ENCODE measurements around the gene CLMN.

DNA sequence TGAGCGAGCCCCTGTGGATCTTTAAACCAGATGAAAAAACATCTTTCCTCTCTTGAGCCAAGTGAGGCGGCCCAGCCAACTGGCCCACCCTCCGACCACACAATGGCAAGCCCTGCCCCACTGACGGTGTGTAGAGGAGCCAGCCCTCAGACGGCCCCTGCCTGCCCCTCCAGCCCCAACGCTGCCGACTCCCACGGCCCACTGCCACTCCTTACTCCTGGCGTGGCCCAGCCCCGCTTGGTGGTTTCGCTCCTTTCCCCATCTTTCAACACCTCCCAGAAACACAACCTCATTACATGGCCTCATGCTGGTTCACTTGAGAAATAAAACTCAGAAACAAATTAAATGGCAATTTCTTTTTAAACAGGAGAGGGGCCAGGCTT is 81.8 kb downstream of the CLMN start:
- TF ChIP-seq, protein P1, sequence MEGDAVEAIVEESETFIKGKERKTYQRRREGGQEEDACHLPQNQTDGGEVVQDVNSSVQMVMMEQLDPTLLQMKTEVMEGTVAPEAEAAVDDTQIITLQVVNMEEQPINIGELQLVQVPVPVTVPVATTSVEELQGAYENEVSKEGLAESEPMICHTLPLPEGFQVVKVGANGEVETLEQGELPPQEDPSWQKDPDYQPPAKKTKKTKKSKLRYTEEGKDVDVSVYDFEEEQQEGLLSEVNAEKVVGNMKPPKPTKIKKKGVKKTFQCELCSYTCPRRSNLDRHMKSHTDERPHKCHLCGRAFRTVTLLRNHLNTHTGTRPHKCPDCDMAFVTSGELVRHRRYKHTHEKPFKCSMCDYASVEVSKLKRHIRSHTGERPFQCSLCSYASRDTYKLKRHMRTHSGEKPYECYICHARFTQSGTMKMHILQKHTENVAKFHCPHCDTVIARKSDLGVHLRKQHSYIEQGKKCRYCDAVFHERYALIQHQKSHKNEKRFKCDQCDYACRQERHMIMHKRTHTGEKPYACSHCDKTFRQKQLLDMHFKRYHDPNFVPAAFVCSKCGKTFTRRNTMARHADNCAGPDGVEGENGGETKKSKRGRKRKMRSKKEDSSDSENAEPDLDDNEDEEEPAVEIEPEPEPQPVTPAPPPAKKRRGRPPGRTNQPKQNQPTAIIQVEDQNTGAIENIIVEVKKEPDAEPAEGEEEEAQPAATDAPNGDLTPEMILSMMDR (IDR thresholded peaks at IDR 0.05) = no peak
- TF ChIP-seq POLR2A (IDR thresholded peaks at IDR 0.05) = no peak
